Measurements from ENCODE around the gene MFSD2B. TPM values are rescaled to one million over a fixed set of nuclear protein-coding genes. Genes with fewer than 3 reads are reported as not detected.

The MFSD2B gene
- total and polyA plus RNA-seq, 2 experiments from 2014 or later, result 0.23 to 0.69 TPM

DNA sequence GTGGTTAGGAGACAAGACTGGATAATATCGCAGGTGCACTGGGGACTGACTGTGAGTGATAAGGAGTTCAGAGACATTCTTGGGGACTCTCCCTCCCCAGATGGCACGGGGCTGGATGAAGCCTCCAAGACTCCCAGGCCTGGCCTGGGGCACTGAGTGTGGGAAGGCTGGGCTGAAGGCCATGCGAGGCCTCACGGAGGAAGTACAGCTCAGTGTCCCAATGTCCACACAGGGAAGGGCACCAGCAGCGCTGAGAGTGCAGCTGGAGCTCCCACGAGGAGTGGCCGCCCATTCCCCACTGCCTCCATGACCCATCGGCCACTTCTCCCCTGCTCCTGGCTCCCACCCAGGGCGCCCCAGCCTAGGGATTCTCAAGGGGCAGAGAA is 6.5 kb downstream of the MFSD2B start:
- Histone ChIP-seq H3K36me3 (no peaks in the 10 kb centered on the region), H3K4me3 (no peak overlapping the region), H3K27ac (peak overlapping the region; percentile 28), H3K4me1 (ENCODE audit: low read depth) (no peaks in the 10 kb centered on the region), H3K9me3 (ENCODE audit: low read depth) (no peaks in the 10 kb centered on the region), H3K27me3 (no peaks in the 10 kb centered on the region)
- TF ChIP-seq, protein P1, sequence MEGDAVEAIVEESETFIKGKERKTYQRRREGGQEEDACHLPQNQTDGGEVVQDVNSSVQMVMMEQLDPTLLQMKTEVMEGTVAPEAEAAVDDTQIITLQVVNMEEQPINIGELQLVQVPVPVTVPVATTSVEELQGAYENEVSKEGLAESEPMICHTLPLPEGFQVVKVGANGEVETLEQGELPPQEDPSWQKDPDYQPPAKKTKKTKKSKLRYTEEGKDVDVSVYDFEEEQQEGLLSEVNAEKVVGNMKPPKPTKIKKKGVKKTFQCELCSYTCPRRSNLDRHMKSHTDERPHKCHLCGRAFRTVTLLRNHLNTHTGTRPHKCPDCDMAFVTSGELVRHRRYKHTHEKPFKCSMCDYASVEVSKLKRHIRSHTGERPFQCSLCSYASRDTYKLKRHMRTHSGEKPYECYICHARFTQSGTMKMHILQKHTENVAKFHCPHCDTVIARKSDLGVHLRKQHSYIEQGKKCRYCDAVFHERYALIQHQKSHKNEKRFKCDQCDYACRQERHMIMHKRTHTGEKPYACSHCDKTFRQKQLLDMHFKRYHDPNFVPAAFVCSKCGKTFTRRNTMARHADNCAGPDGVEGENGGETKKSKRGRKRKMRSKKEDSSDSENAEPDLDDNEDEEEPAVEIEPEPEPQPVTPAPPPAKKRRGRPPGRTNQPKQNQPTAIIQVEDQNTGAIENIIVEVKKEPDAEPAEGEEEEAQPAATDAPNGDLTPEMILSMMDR (IDR thresholded peaks at IDR 0.05; ENCODE audit: low read depth, low read length), result no peak
- DNase-seq (ENCODE audit: low read depth in 1 of 2, low spot score in 1 of 2), result no peak

DNA sequence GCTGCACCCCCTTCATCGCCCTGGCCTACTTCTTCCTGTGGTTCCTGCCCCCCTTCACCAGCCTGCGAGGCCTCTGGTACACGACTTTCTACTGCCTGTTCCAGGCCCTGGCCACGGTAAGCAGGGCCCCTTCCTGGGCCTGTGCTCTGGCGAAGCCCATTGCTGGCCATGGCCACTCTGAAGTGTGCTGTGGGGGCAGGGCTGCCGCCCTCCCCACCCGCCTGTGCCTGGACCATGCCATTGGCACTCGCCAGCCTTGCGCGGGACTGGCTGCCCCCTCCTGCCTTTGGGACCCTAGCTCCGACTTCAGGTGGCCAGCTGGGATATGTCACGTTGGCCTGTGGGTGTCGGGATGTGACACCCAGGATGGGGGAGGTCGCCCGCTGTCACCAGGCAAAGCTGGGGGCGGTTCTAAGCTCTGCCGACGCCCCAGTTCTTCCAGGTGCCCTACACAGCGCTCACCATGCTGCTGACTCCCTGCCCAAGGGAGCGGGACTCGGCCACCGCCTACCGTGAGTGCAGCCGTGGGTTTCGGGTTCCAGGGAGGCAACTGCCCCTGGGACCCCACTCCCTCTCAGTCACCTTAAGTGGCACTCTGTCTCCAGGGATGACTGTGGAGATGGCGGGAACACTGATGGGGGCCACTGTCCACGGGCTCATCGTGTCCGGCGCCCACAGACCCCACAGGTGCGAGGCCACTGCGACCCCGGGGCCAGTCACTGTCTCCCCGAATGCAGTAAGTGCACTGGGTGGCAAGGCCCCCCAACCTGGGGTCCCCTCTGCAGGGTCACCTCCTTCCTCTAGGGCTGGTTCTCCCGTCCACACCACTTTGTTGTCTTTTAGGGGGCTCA is 7.2 kb downstream of the MFSD2B start:
- no peak for DNase-seq (ENCODE audit: low read depth in 1 of 2, low spot score in 1 of 2)
- TF ChIP-seq, protein P1 (IDR thresholded peaks at IDR 0.05; ENCODE audit: low read depth, low read length), result no peak
- H3K4me1 ChIP-seq (ENCODE audit: low read depth), result no peaks in the 10 kb centered on the region

DNA sequence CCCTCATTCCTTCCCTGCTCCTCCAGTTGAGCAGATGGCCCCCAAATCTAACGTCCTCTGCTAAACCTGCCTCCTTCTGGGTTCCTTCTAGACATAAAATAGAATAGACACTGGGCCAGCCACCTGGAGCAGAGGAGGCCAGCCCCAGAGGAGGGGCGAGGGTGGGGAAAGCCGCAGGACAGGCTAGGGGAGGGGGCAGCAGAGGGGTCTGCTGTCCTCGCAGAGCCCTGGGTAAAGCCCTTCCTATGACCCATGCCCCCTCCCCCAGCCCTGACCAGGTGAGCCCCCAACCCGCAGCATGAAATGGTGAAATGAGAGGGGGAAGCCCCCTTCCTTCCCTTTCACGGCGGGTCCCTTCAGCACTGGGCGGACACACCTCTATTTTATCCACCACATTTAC is 7.8 kb downstream of the MFSD2B start:
- Histone ChIP-seq H3K9me3 (ENCODE audit: low read depth) (no peaks in the 10 kb centered on the region), H3K27me3 (no peaks in the 10 kb centered on the region)
- TF ChIP-seq, protein P1 (IDR thresholded peaks at IDR 0.05; ENCODE audit: low read depth, low read length), result no peak

More for the DNA sequence above, 7.2 kb downstream of the MFSD2B start:
- Histone ChIP-seq H3K9me3 (ENCODE audit: low read depth) (no peaks in the 10 kb centered on the region), H3K27me3 (no peaks in the 10 kb centered on the region), H3K4me3 (no peak overlapping the region), H3K27ac (no peak overlapping the region), H3K36me3 (no peaks in the 10 kb centered on the region)

DNA sequence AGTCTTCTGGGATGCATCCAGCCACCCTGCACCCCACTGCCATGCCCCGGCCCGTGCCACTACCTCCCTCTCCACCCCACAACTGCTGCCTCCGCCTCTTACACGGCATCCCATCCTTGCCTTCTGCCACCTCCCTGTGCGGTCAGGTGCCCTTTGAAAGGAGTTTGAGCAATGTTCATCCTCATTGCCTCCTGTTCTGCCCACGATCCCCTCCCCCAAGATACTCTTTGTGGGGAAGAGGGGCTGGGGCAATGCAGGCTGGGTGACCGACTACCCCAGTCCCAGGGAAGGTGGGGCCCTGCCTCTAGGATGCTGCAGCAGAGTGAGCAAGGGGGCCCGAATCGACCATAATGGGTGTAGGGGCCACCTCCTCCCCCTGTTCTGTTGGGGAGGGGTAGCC is 8.4 kb downstream of the MFSD2B start:
- Histone ChIP-seq H3K36me3 (no peaks in the 10 kb centered on the region), H3K4me3 (no peak overlapping the region), H3K9me3 (ENCODE audit: low read depth) (no peaks in the 10 kb centered on the region), H3K27me3 (no peaks in the 10 kb centered on the region), H3K27ac (no peak overlapping the region), H3K4me1 (ENCODE audit: low read depth) (no peaks in the 10 kb centered on the region)
- TF ChIP-seq, protein P1 (IDR thresholded peaks at IDR 0.05; ENCODE audit: low read depth, low read length), result no peak
- DNase-seq (ENCODE audit: low read depth in 1 of 2, low spot score in 1 of 2), result no peak

More for the DNA sequence above, 7.8 kb downstream of the MFSD2B start:
- H3K4me1 ChIP-seq (ENCODE audit: low read depth), result no peaks in the 10 kb centered on the region
- no peaks in the 10 kb centered on the region for H3K36me3 ChIP-seq
- no peak overlapping the region for H3K27ac ChIP-seq
- no peak overlapping the region for H3K4me3 ChIP-seq
- DNase-seq (ENCODE audit: low read depth in 1 of 2, low spot score in 1 of 2), result no peak

DNA sequence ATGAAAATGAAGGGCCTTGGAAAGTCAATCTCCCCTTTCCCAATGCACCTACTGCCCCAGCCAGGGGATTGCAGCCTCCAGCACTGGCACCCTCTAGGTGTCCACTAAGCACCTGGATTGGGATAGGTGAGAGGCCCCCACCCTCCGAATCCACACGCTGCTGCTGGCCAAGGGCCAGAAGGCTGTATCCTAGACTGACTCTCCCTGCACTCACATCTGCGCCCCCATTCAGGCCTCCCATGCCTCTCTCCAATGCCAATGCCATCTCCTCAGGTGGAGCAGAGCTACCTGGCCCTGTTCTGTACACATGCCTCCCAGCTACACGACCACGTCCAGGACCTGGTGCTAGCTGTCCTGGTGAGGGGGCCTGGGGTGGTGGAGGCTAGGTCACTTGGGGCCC is 9.8 kb downstream of the MFSD2B start:
- H3K36me3 ChIP-seq, result no peaks in the 10 kb centered on the region
- no peaks in the 10 kb centered on the region for H3K27me3 ChIP-seq
- TF ChIP-seq, protein P1 (IDR thresholded peaks at IDR 0.05; ENCODE audit: low read depth, low read length), result no peak
- H3K4me3 ChIP-seq, result no peak overlapping the region
- no peak for DNase-seq (ENCODE audit: low read depth in 1 of 2, low spot score in 1 of 2)
- H3K27ac ChIP-seq, result no peak overlapping the region
- no peaks in the 10 kb centered on the region for H3K4me1 ChIP-seq (ENCODE audit: low read depth)
- H3K9me3 ChIP-seq (ENCODE audit: low read depth), result no peaks in the 10 kb centered on the region

Measured in cardiac muscle cell (in vitro differentiated cells and primary cell).